B cell (primary cell): Measurements from ENCODE around the gene NBAS. TPM values are rescaled to one million over a fixed set of nuclear protein-coding genes. Genes with fewer than 3 reads are reported as not detected.

Experiments
- ATAC-seq: fragments of 200-7000 bp; cut with Tn5 transposase; one replicate; pipeline ENCODE4 v1.10.0; 2021; ENCODE audit warnings: low read depth, mild to moderate bottlenecking, moderate number of reproducible peaks, moderate library complexity
- CTCF ChIA-PET: fragments of 350-600 bp; sonication (Branson Sonifier 250); formaldehyde crosslinking; loops from one replicate; lab custom pipeline; 2021; ENCODE audit warnings: antibody characterized with exemption, inconsistent platforms; lab: Charles Lee
- POLR2A ChIA-PET: fragments of 350-600 bp; sonication (Branson Sonifier 250); formaldehyde crosslinking; loops from one replicate; lab custom pipeline; 2021; ENCODE audit warnings: antibody characterized with exemption; lab: Charles Lee
- DNase-seq: peaks from one replicate; pipeline ENCODE4 v3.0.0; 2013
- H2AFZ ChIP-seq: 2 replicates; pipeline ENCODE4 v1.6.1; 2012; ENCODE audit warnings: mild to moderate bottlenecking, low read depth, low read length; ENCODE audit not compliant: insufficient read depth, poor library complexity, severe bottlenecking
- H3K27ac ChIP-seq, 2 donors: 1 replicate in 1 of 2; 2 replicates in 1 of 2; pipeline ENCODE4 v1.5.1; 2012 to 2013; ENCODE audit warnings: low read length in 2 of 2, mild to moderate bottlenecking in 2 of 2, moderate library complexity in 1 of 2
- H3K27me3 ChIP-seq, 4 experiments: fragments of 200-600 bp in 1 of 4; sonication (generic) in 1 of 4; replicated peaks in 1 of 4; 1 replicate in 2 of 4; 2 replicates in 2 of 4; pipeline versions ENCODE4 v1.6.1 to v1.7.0; 2013 to 2016; ENCODE audit warnings: low read length in 3 of 4, mild to moderate bottlenecking in 2 of 4, mixed read lengths in 1 of 4, moderate library complexity in 1 of 4; ENCODE audit not compliant: insufficient read depth in 4 of 4, control insufficient read depth in 3 of 4; ENCODE audit errors: control extremely low read depth in 1 of 4
- H3K36me3 ChIP-seq, 2 experiments: replicated peaks in 1 of 2; 1 replicate in 1 of 2; 2 replicates in 1 of 2; pipeline versions ENCODE4 v1.6.1 to v1.7.1; 2013; ENCODE audit warnings: low read length in 1 of 2; ENCODE audit not compliant: insufficient read depth in 2 of 2, control insufficient read depth in 1 of 2; ENCODE audit errors: control extremely low read depth in 1 of 2, extremely low read depth in 1 of 2
- H3K4me1 ChIP-seq, 2 donors: fragments of 200-600 bp in 1 of 2; sonication (generic) in 1 of 2; 1 replicate in 1 of 2; 2 replicates in 1 of 2; pipeline versions ENCODE4 v1.5.1 to v1.6.1; 2013 to 2017; ENCODE audit warnings: low read length in 2 of 2; ENCODE audit not compliant: control insufficient read depth in 2 of 2, insufficient read depth in 2 of 2
- H3K4me2 ChIP-seq: replicated peaks from 2 replicates; pipeline ENCODE3; 2012; ENCODE audit warnings: mild to moderate bottlenecking, low read depth, low read length; ENCODE audit not compliant: poor library complexity, severe bottlenecking
- H3K4me3 ChIP-seq, 5 experiments: fragments of 200-600 bp in 1 of 5; sonication (generic) in 1 of 5; 1 replicate in 3 of 5; 2 replicates in 2 of 5; pipeline versions ENCODE4 v1.5.1 to v1.7.0; 2011 to 2016; ENCODE audit warnings: low read length in 4 of 5, mild to moderate bottlenecking in 4 of 5, low read depth in 2 of 5, control low read depth in 1 of 5, moderate library complexity in 1 of 5; ENCODE audit not compliant: insufficient read depth in 1 of 5; ENCODE audit errors: control extremely low read depth in 1 of 5, extremely low read depth in 1 of 5
- H3K79me2 ChIP-seq: fragments of 200-600 bp; sonication (generic); one replicate; pipeline ENCODE4 v1.6.0; 2016; ENCODE audit warnings: low read length; ENCODE audit not compliant: control insufficient read depth, insufficient read depth
- H3K9ac ChIP-seq: fragments of 200-600 bp; sonication (generic); 2 replicates; pipeline ENCODE4 v1.6.1; 2017; ENCODE audit warnings: mild to moderate bottlenecking, low read length, moderate library complexity
- H3K9me3 ChIP-seq, 3 donors: one replicate each; pipeline versions ENCODE4 v1.6.1 to v1.7.1; 2013; ENCODE audit warnings: low read length in 2 of 3; ENCODE audit not compliant: control insufficient read depth in 2 of 3, insufficient read depth in 1 of 3; ENCODE audit errors: control extremely low read depth in 1 of 3
- H4K20me1 ChIP-seq: 2 replicates; pipeline ENCODE4 v1.6.0; 2012; ENCODE audit warnings: mild to moderate bottlenecking, low read length; ENCODE audit not compliant: insufficient read depth, control insufficient read depth, poor library complexity, severe bottlenecking
- H3K27ac Mint-ChIP-seq: one replicate; pipeline ENCODE4 v1.8.0; 2021; ENCODE audit warnings: mixed read lengths
- H3K27me3 Mint-ChIP-seq: one replicate; pipeline ENCODE4 v1.8.0; 2021; ENCODE audit warnings: mixed read lengths
- H3K4me1 Mint-ChIP-seq: one replicate; pipeline ENCODE4 v1.8.0; 2021; ENCODE audit warnings: mixed read lengths
- H3K4me3 Mint-ChIP-seq: one replicate; pipeline ENCODE4 v1.8.0; 2021; ENCODE audit warnings: mixed read lengths
- H3K9me3 Mint-ChIP-seq: one replicate; pipeline ENCODE4 v1.8.0; 2022; ENCODE audit warnings: mixed read lengths; ENCODE audit not compliant: insufficient read depth
- CTCF ChIP-seq: fragments of 200-600 bp; IDR thresholded peaks from one replicate; pipeline ENCODE4 v1.8.0; 2022; ENCODE audit warnings: antibody characterized with exemption, mild to moderate bottlenecking
- EZH2 ChIP-seq: IDR thresholded peaks from 2 replicates; pipeline ENCODE4 v1.6.1; 2012; ENCODE audit warnings: borderline replicate concordance, low read depth, mild to moderate bottlenecking, moderate library complexity, low read length; ENCODE audit not compliant: insufficient read depth, poor library complexity, severe bottlenecking
- WGBS: methylation state at CpG from one replicate; pipeline ENCODE4 v1.1.5; 2013; ENCODE audit warnings: missing lambda C conversion rate; ENCODE audit not compliant: insufficient coverage; 5-methylcytosine and 5-hydroxymethylcytosine counted together
- intact Hi-C: fragments of 100-400 bp; cut with micrococcal nuclease; formaldehyde crosslinking; loops from one replicate; pipeline ENCODE4 v1.10.0; 2022
- polyA plus RNA-seq: library from polyadenylated mRNA; depleted of rRNA; stranded (reverse); fragments of >200 nt; gene quantifications from 2 replicates; pipeline ENCODE4 v1.2.3, GENCODE V29; 2012
- total RNA-seq, 2 donors: library from RNA; stranded (reverse); fragments of 120-200 nt in 1 of 2; gene quantifications; 1 replicate in 1 of 2; 2 replicates in 1 of 2; pipeline versions ENCODE4 v1.2.3 to v1.2.4, GENCODE V29; 2013 to 2022

NBAS gene
- total and polyA plus RNA-seq, 2 donors (not counting 1 experiment from before 2014, with no cell fraction given) = 10.6 to 37.3 TPM

- H3K9me3 ChIP-seq = no peaks in the 10 kb centered on the region
- no peak overlapping the region for H3K9ac ChIP-seq
- no peaks in the 10 kb centered on the region for H3K4me1 Mint-ChIP-seq
- no peak overlapping the region for H3K4me3 Mint-ChIP-seq
- 100% methylated on average over 1 of the region's 2 CpGs for WGBS
- DNase-seq (no peak), ATAC-seq (no peak)
- TF ChIP-seq CTCF (no peak), EZH2 (no peak)
- intact Hi-C loops = no loop called here
- POLR2A ChIA-PET = no interaction called here
- peaks cover 0 to 2% (median 0%) of the 10 kb centered on the region in 4 experiments for H3K27me3 ChIP-seq
- no peak overlapping the region for H3K27ac ChIP-seq
- H3K27ac Mint-ChIP-seq = no peak overlapping the region
- no peaks in the 10 kb centered on the region for H3K4me1 ChIP-seq
- H3K4me2 ChIP-seq = no peak overlapping the region
- no peak overlapping the region for H3K4me3 ChIP-seq
- H3K79me2 ChIP-seq = no peaks in the 10 kb centered on the region
- H3K27me3 Mint-ChIP-seq = no peaks in the 10 kb centered on the region
- H4K20me1 ChIP-seq = no peaks in the 10 kb centered on the region
- CTCF ChIA-PET = no interaction called here
- no peak overlapping the region for H2AFZ ChIP-seq
- H3K36me3 ChIP-seq = no peaks in the 10 kb centered on the region
- H3K9me3 Mint-ChIP-seq = no peaks in the 10 kb centered on the region
Measured at GRCh38 chr2:15149063-15149462, 412.1 kb downstream of the NBAS start.

GRCh38 chr2:15147591-15147990, 413.5 kb downstream of the NBAS start:
- Histone ChIP-seq H3K4me1 (peaks cover 4 to 5% of the 10 kb centered on the region in 2 donors), H3K4me3 (no peak overlapping the region), H3K79me2 (no peaks in the 10 kb centered on the region), H3K36me3 (no peaks in the 10 kb centered on the region), H4K20me1 (no peaks in the 10 kb centered on the region), H3K4me2 (no peak overlapping the region), H3K27me3 (peaks cover 0 to 2% (median 0%) of the 10 kb centered on the region in 4 experiments), H3K9ac (no peak overlapping the region), H2AFZ (no peak overlapping the region), H3K27ac (no peak overlapping the region), H3K9me3 (peaks cover 0 to 3% (median 0%) of the 10 kb centered on the region in 3 donors)
- no peaks in the 10 kb centered on the region for H3K9me3 Mint-ChIP-seq
- 85% methylated on average over 3 of the region's 6 CpGs for WGBS
- peaks cover 5% of the 10 kb centered on the region for H3K4me1 Mint-ChIP-seq
- H3K27me3 Mint-ChIP-seq = no peaks in the 10 kb centered on the region
- H3K4me3 Mint-ChIP-seq = no peak overlapping the region
- intact Hi-C loops = no loop called here
- CTCF ChIA-PET = no interaction called here
- POLR2A ChIA-PET = no interaction called here
- ATAC-seq = no peak
- no peak overlapping the region for H3K27ac Mint-ChIP-seq
- TF ChIP-seq EZH2 = no peak
- no peak for TF ChIP-seq CTCF
- DNase-seq = no peak
